GM23338 (cell line): Measurements from ENCODE around the gene DYNC1LI2. TPM values are rescaled to one million over a fixed set of nuclear protein-coding genes. Genes with fewer than 3 reads are reported as not detected.

Experiments
- ATAC-seq: fragments of 200-7000 bp; cut with Tn5 transposase; 3 replicates; pipeline ENCODE4 v1.9.1; 2020
- DNase-seq: peaks from one replicate; pipeline ENCODE4 v3.0.0-alpha.2; 2015; ENCODE audit warnings: low spot score
- H2AFZ ChIP-seq: fragments of 200-600 bp; sonication (generic); 2 replicates; pipeline ENCODE4 v1.8.0; 2016; ENCODE audit warnings: antibody characterized with exemption, mild to moderate bottlenecking, moderate library complexity
- H3F3A ChIP-seq: fragments of 200-600 bp; sonication (generic); replicated peaks from 2 replicates; pipeline ENCODE4 v1.8.0; 2017; ENCODE audit warnings: antibody characterized with exemption, mixed run types, low read depth
- H3K27ac ChIP-seq: fragments of 200-600 bp; sonication (generic); 2 replicates; pipeline ENCODE4 v1.6.1; 2016; ENCODE audit warnings: low read depth
- H3K27me3 ChIP-seq: fragments of 200-600 bp; sonication (generic); 2 replicates; pipeline ENCODE4 v1.8.0; 2016; ENCODE audit warnings: mild to moderate bottlenecking, mixed run types, moderate library complexity; ENCODE audit not compliant: insufficient read depth
- H3K36me3 ChIP-seq: fragments of 200-600 bp; sonication (generic); 2 replicates; pipeline ENCODE4 v1.8.0; 2016; ENCODE audit warnings: mild to moderate bottlenecking; ENCODE audit not compliant: insufficient read depth
- H3K4me1 ChIP-seq: fragments of 200-600 bp; sonication (generic); 2 replicates; pipeline ENCODE4 v1.8.0; 2016; ENCODE audit warnings: mild to moderate bottlenecking, moderate library complexity; ENCODE audit not compliant: insufficient read depth
- H3K4me2 ChIP-seq: fragments of 200-600 bp; sonication (generic); 2 replicates; pipeline ENCODE4 v1.7.1; 2017; ENCODE audit warnings: mixed run types
- H3K4me3 ChIP-seq: fragments of 200-600 bp; sonication (generic); 2 replicates; pipeline ENCODE4 v1.6.1; 2016; ENCODE audit warnings: mixed run types
- H3K79me2 ChIP-seq: fragments of 200-600 bp; sonication (generic); replicated peaks from 2 replicates; pipeline ENCODE4 v1.8.0; 2017; ENCODE audit warnings: mild to moderate bottlenecking; ENCODE audit not compliant: insufficient read depth
- H3K9me2 ChIP-seq: fragments of 200-600 bp; sonication (generic); 2 replicates; pipeline ENCODE4 v1.8.0; 2017; ENCODE audit not compliant: insufficient read depth
- H4K20me1 ChIP-seq: fragments of 200-600 bp; sonication (generic); replicated peaks from 2 replicates; pipeline ENCODE4 v1.8.0; 2017; ENCODE audit warnings: mild to moderate bottlenecking; ENCODE audit not compliant: insufficient read depth
- H3K27ac Mint-ChIP-seq: 2 replicates; pipeline ENCODE4 v1.8.0; 2020; ENCODE audit warnings: inconsistent platforms, mild to moderate bottlenecking, moderate library complexity, mixed read lengths
- H3K27me3 Mint-ChIP-seq: 3 replicates; pipeline ENCODE4 v1.8.0; 2022; ENCODE audit warnings: low read depth, mild to moderate bottlenecking, moderate library complexity, mixed read lengths, inconsistent platforms; ENCODE audit not compliant: insufficient read depth, poor library complexity
- H3K36me3 Mint-ChIP-seq: 3 replicates; pipeline ENCODE4 v1.8.0; 2021; ENCODE audit warnings: low read depth, mild to moderate bottlenecking, inconsistent platforms, moderate library complexity, mixed read lengths
- H3K4me1 Mint-ChIP-seq: 3 replicates; pipeline ENCODE4 v1.8.0; 2020; ENCODE audit warnings: mild to moderate bottlenecking, inconsistent platforms, mixed read lengths
- H3K4me3 Mint-ChIP-seq: 3 replicates; pipeline ENCODE4 v1.8.0; 2021; ENCODE audit warnings: moderate library complexity, mild to moderate bottlenecking, inconsistent platforms, mixed read lengths
- H3K9me3 Mint-ChIP-seq: 3 replicates; pipeline ENCODE4 v1.8.0; 2020; ENCODE audit warnings: moderate library complexity, mild to moderate bottlenecking, inconsistent platforms, mixed read lengths
- EZH2 ChIP-seq: fragments of 200-600 bp; sonication (generic); IDR thresholded peaks from one replicate; pipeline ENCODE4 v1.8.0; 2017; ENCODE audit warnings: antibody characterized with exemption, mild to moderate bottlenecking, low read depth; ENCODE audit not compliant: unreplicated experiment
- EZH2phosphoT487 ChIP-seq: fragments of 200-600 bp; sonication (generic); IDR thresholded peaks from one replicate; pipeline ENCODE4 v1.8.1; 2018; ENCODE audit warnings: antibody characterized with exemption; ENCODE audit not compliant: unreplicated experiment
- JUNB ChIP-seq: IDR thresholded peaks from one replicate; pipeline ENCODE4 v1.6.1; 2016; ENCODE audit warnings: antibody characterized with exemption; ENCODE audit not compliant: unreplicated experiment
- NANOG ChIP-seq: IDR thresholded peaks from 2 replicates; pipeline ENCODE4 v1.6.1; 2016; ENCODE audit warnings: antibody characterized with exemption, borderline replicate concordance
- POLR2AphosphoS5 ChIP-seq: IDR thresholded peaks from 2 replicates; pipeline ENCODE4 v1.6.1; 2016; ENCODE audit warnings: antibody characterized with exemption, low read depth
- STAT1 ChIP-seq: IDR thresholded peaks from one replicate; pipeline ENCODE4 v1.6.1; 2016; ENCODE audit warnings: antibody characterized with exemption; ENCODE audit not compliant: unreplicated experiment
- ZNF114 ChIP-seq: fragments of 250-450 bp; sonication (Bioruptor Pico); IDR thresholded peaks from 2 replicates; pipeline ENCODE4 v1.5.0; 2020; ENCODE audit warnings: mild to moderate bottlenecking, moderate library complexity
- ZNF331 ChIP-seq: fragments of 250-450 bp; sonication (Bioruptor Pico); IDR thresholded peaks from 2 replicates; pipeline ENCODE4 v1.5.0; 2020; ENCODE audit warnings: low read depth, mild to moderate bottlenecking, moderate library complexity
- polyA plus RNA-seq: library from polyadenylated mRNA; unstranded; fragments of >200 nt; fragmentation: Nextera tagmentation; extraction: Ambion mirVana; gene quantifications from 2 replicates; pipeline ENCODE4 v1.2.1, GENCODE V29; 2016
- total RNA-seq: library from RNA; depleted of rRNA; stranded (reverse); fragments of >200 nt; shearing (Covaris generic); gene quantifications from 2 replicates; pipeline ENCODE4 v1.2.3, GENCODE V29; 2014
- TF ChIP-seq, protein P1 (sequence below): IDR thresholded peaks from 2 replicates; pipeline ENCODE4 v1.6.1; 2016; ENCODE audit warnings: antibody characterized with exemption
- TF ChIP-seq, protein P2 (sequence below): IDR thresholded peaks from one replicate; pipeline ENCODE4 v1.6.1; 2018; ENCODE audit warnings: antibody characterized with exemption; ENCODE audit not compliant: unreplicated experiment
- TF ChIP-seq, protein P3 (sequence below), 2 experiments: fragments of 200-600 bp in 1 of 2; sonication (generic) in 1 of 2; conservative IDR thresholded peaks; 2 replicates each; pipeline versions ENCODE4 v1.5.1 to v1.6.1; 2016 to 2017; ENCODE audit warnings: antibody characterized with exemption in 2 of 2, low read depth in 2 of 2, mild to moderate bottlenecking in 2 of 2, moderate library complexity in 1 of 2
- TF ChIP-seq, protein P4 (sequence below): fragments of 250-450 bp; sonication (Bioruptor Pico); IDR thresholded peaks from 2 replicates; pipeline ENCODE4 v1.5.0; 2020; ENCODE audit warnings: mild to moderate bottlenecking, moderate library complexity

DYNC1LI2 gene
- total and polyA plus RNA-seq, 2 experiments from 2014 or later = 73.9 to 85.9 TPM

DNA sequence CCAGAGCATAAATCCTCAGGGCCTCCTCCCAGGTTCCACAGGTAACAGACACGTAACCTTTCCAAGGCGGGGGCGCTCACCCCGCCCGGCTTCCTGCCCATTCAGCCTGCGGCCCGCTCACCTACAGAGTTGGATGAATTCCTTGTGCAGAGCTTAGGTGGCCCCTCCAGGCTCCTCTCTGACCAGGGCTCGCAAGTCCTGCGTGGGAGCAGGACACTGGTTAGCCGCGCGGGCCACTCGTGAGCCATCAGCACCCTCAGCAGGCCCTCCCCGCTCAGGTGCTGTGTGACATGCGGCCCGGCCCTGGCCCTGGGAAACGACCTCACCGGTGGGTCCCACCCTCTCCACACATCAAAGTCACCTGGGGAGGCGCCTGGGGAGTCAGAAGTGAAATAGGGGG lies 49.4 kb upstream of the DYNC1LI2 start (continued):
- TF ChIP-seq, protein P1, sequence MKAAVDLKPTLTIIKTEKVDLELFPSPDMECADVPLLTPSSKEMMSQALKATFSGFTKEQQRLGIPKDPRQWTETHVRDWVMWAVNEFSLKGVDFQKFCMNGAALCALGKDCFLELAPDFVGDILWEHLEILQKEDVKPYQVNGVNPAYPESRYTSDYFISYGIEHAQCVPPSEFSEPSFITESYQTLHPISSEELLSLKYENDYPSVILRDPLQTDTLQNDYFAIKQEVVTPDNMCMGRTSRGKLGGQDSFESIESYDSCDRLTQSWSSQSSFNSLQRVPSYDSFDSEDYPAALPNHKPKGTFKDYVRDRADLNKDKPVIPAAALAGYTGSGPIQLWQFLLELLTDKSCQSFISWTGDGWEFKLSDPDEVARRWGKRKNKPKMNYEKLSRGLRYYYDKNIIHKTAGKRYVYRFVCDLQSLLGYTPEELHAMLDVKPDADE = no peak
- TF ChIP-seq, protein P2, sequence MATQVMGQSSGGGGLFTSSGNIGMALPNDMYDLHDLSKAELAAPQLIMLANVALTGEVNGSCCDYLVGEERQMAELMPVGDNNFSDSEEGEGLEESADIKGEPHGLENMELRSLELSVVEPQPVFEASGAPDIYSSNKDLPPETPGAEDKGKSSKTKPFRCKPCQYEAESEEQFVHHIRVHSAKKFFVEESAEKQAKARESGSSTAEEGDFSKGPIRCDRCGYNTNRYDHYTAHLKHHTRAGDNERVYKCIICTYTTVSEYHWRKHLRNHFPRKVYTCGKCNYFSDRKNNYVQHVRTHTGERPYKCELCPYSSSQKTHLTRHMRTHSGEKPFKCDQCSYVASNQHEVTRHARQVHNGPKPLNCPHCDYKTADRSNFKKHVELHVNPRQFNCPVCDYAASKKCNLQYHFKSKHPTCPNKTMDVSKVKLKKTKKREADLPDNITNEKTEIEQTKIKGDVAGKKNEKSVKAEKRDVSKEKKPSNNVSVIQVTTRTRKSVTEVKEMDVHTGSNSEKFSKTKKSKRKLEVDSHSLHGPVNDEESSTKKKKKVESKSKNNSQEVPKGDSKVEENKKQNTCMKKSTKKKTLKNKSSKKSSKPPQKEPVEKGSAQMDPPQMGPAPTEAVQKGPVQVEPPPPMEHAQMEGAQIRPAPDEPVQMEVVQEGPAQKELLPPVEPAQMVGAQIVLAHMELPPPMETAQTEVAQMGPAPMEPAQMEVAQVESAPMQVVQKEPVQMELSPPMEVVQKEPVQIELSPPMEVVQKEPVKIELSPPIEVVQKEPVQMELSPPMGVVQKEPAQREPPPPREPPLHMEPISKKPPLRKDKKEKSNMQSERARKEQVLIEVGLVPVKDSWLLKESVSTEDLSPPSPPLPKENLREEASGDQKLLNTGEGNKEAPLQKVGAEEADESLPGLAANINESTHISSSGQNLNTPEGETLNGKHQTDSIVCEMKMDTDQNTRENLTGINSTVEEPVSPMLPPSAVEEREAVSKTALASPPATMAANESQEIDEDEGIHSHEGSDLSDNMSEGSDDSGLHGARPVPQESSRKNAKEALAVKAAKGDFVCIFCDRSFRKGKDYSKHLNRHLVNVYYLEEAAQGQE = no peak
- TF ChIP-seq POLR2AphosphoS5 = no peak
- no peak for TF ChIP-seq STAT1

DNA sequence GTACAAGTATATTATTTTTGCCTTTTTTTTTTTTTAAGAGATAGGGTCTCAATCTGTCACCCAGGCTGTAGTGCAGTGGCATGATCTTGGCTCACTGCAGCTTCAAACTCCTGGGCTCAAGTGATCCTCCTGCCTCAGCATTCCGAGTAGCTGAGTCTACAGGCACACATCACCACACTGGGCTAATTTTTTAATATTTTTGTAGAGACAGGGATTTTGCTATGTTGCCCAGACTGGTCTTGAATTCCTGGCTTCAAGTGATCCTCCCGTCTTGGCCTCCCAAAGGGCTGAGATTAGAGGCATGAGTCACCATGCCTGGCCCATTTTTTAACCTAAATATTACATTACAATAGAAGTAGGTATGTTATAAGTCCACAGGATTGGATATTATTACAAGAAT lies 46.8 kb upstream of the DYNC1LI2 start:
- Histone ChIP-seq H3K9me2 (no peaks in the 10 kb centered on the region), H3K27me3 (no peaks in the 10 kb centered on the region), H3K27ac (no peak overlapping the region), H4K20me1 (peaks cover 6% of the 10 kb centered on the region; the same call in 1 of the 2 replicates), H3K4me2 (no peak overlapping the region), H3K4me3 (no peak overlapping the region), H3K79me2 (no peaks in the 10 kb centered on the region), H3K36me3 (peaks cover 7% of the 10 kb centered on the region), H3F3A (no peaks in the 10 kb centered on the region), H3K4me1 (no peaks in the 10 kb centered on the region), H2AFZ (no peak overlapping the region)
- no peaks in the 10 kb centered on the region for H3K9me3 Mint-ChIP-seq
- H3K4me1 Mint-ChIP-seq = no peaks in the 10 kb centered on the region
- H3K4me3 Mint-ChIP-seq = no peak overlapping the region
- DNase-seq (no peak), ATAC-seq (no peak)
- peaks cover 5% of the 10 kb centered on the region for H3K27me3 Mint-ChIP-seq
- H3K36me3 Mint-ChIP-seq = peaks cover 5% of the 10 kb centered on the region; the same call in 2 of the 3 replicates
- H3K27ac Mint-ChIP-seq = no peak overlapping the region
- TF ChIP-seq NANOG (no peak), POLR2AphosphoS5 (no peak), EZH2phosphoT487 (no peak), ZNF114 (no peak), ZNF331 (CRISPR knock-in tag) (no peak), JUNB (no peak), EZH2 (no peak)
- TF ChIP-seq, protein P1 = no peak
- TF ChIP-seq, protein P3, sequence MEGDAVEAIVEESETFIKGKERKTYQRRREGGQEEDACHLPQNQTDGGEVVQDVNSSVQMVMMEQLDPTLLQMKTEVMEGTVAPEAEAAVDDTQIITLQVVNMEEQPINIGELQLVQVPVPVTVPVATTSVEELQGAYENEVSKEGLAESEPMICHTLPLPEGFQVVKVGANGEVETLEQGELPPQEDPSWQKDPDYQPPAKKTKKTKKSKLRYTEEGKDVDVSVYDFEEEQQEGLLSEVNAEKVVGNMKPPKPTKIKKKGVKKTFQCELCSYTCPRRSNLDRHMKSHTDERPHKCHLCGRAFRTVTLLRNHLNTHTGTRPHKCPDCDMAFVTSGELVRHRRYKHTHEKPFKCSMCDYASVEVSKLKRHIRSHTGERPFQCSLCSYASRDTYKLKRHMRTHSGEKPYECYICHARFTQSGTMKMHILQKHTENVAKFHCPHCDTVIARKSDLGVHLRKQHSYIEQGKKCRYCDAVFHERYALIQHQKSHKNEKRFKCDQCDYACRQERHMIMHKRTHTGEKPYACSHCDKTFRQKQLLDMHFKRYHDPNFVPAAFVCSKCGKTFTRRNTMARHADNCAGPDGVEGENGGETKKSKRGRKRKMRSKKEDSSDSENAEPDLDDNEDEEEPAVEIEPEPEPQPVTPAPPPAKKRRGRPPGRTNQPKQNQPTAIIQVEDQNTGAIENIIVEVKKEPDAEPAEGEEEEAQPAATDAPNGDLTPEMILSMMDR (conservative IDR thresholded peaks at IDR 0.05; ENCODE audit: low read depth in 2 of 2) = no peak
- TF ChIP-seq, protein P4, sequence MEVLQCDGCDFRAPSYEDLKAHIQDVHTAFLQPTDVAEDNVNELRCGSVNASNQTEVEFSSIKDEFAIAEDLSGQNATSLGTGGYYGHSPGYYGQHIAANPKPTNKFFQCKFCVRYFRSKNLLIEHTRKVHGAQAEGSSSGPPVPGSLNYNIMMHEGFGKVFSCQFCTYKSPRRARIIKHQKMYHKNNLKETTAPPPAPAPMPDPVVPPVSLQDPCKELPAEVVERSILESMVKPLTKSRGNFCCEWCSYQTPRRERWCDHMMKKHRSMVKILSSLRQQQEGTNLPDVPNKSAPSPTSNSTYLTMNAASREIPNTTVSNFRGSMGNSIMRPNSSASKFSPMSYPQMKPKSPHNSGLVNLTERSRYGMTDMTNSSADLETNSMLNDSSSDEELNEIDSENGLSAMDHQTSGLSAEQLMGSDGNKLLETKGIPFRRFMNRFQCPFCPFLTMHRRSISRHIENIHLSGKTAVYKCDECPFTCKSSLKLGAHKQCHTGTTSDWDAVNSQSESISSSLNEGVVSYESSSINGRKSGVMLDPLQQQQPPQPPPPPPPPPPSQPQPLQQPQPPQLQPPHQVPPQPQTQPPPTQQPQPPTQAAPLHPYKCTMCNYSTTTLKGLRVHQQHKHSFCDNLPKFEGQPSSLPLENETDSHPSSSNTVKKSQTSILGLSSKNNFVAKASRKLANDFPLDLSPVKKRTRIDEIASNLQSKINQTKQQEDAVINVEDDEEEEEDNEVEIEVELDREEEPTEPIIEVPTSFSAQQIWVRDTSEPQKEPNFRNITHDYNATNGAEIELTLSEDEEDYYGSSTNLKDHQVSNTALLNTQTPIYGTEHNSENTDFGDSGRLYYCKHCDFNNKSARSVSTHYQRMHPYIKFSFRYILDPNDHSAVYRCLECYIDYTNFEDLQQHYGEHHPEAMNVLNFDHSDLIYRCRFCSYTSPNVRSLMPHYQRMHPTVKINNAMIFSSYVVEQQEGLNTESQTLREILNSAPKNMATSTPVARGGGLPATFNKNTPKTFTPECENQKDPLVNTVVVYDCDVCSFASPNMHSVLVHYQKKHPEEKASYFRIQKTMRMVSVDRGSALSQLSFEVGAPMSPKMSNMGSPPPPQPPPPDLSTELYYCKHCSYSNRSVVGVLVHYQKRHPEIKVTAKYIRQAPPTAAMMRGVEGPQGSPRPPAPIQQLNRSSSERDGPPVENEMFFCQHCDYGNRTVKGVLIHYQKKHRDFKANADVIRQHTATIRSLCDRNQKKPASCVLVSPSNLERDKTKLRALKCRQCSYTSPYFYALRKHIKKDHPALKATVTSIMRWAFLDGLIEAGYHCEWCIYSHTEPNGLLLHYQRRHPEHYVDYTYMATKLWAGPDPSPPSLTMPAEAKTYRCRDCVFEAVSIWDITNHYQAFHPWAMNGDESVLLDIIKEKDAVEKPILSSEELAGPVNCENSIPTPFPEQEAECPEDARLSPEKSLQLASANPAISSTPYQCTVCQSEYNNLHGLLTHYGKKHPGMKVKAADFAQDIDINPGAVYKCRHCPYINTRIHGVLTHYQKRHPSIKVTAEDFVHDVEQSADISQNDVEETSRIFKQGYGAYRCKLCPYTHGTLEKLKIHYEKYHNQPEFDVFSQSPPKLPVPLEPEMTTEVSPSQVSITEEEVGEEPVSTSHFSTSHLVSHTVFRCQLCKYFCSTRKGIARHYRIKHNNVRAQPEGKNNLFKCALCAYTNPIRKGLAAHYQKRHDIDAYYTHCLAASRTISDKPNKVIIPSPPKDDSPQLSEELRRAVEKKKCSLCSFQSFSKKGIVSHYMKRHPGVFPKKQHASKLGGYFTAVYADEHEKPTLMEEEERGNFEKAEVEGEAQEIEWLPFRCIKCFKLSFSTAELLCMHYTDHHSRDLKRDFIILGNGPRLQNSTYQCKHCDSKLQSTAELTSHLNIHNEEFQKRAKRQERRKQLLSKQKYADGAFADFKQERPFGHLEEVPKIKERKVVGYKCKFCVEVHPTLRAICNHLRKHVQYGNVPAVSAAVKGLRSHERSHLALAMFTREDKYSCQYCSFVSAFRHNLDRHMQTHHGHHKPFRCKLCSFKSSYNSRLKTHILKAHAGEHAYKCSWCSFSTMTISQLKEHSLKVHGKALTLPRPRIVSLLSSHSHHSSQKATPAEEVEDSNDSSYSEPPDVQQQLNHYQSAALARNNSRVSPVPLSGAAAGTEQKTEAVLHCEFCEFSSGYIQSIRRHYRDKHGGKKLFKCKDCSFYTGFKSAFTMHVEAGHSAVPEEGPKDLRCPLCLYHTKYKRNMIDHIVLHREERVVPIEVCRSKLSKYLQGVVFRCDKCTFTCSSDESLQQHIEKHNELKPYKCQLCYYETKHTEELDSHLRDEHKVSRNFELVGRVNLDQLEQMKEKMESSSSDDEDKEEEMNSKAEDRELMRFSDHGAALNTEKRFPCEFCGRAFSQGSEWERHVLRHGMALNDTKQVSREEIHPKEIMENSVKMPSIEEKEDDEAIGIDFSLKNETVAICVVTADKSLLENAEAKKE (CRISPR knock-in tag) = no peak
